Measurements from ENCODE around the gene ELOVL5. TPM values are rescaled to one million over a fixed set of nuclear protein-coding genes. Genes with fewer than 3 reads are reported as not detected.

Gene ELOVL5
- total RNA-seq, 4 donors from 2014 or later, result 74.8 to 110 (median 90.6) TPM

- H3K27ac ChIP-seq, result peak overlapping the region; percentile 82 to 94 (median 82)
- H3K36me3 ChIP-seq, result no peaks in the 10 kb centered on the region
- no peak for DNase-seq
- H3K4me3 ChIP-seq (replicated peaks in 1 of 3), result no peak overlapping the region
- TF ChIP-seq POLR2A (IDR thresholded peaks at IDR 0.05), result no peak
- H3K4me1 ChIP-seq, result peaks cover 21 to 35% of the 10 kb centered on the region in 2 donors
- H3K9me3 ChIP-seq, result no peaks in the 10 kb centered on the region
- 96 to 98% methylated on average over 1 of the region's 1 CpG for WGBS, 2 donors
- H3K27me3 ChIP-seq, result no peaks in the 10 kb centered on the region
- intact Hi-C loops (cut with DNase I), result no loop called here
Observed at GRCh38 chr6:53377289-53377688, 28.5 kb upstream of the ELOVL5 start.

- intact Hi-C loops (cut with DNase I), result no loop called here
Observed at GRCh38 chr6:53376661-53377226, 28.0 kb upstream of the ELOVL5 start.

GRCh38 chr6:53375847-53376246 lies 27.1 kb upstream of the ELOVL5 start:
- no peaks in the 10 kb centered on the region for H3K36me3 ChIP-seq
- H3K4me1 ChIP-seq, result peaks cover 21 to 35% of the 10 kb centered on the region in 2 donors
- H3K9me3 ChIP-seq, result no peaks in the 10 kb centered on the region
- H3K27me3 ChIP-seq, result no peaks in the 10 kb centered on the region
- peak; percentile 67 to 70 for DNase-seq
- no peak overlapping the region for H3K4me3 ChIP-seq (replicated peaks in 1 of 3)
- peak overlapping the region; percentile 82 to 94 (median 82) for H3K27ac ChIP-seq
- intact Hi-C loops (cut with DNase I), result no loop called here
- TF ChIP-seq CTCF (IDR thresholded peaks at IDR 0.05) (no peak), POLR2A (IDR thresholded peaks at IDR 0.05) (peak in 1 of 2 donors; percentile 38)

More at GRCh38 chr6:53376661-53377226, 28.0 kb upstream of the ELOVL5 start:
- Histone ChIP-seq H3K9me3 (no peaks in the 10 kb centered on the region), H3K4me3 (replicated peaks in 1 of 3) (no peak overlapping the region), H3K27ac (peak overlapping the region; percentile 82 to 94 (median 82)), H3K27me3 (no peaks in the 10 kb centered on the region), H3K36me3 (no peaks in the 10 kb centered on the region), H3K4me1 (peaks cover 21 to 35% of the 10 kb centered on the region in 2 donors)
- 26 to 34% methylated on average over 5 of the region's 5 CpGs for WGBS, 2 donors
- TF ChIP-seq POLR2A (IDR thresholded peaks at IDR 0.05) (no peak), CTCF (IDR thresholded peaks at IDR 0.05) (no peak)
- peak; percentile 69 to 70 for DNase-seq

- intact Hi-C loops (cut with DNase I), result no loop called here
Observed at GRCh38 chr6:53373638-53374037, 24.9 kb upstream of the ELOVL5 start.

GRCh38 chr6:53369876-53370515 lies 21.2 kb upstream of the ELOVL5 start:
- no peak overlapping the region for H3K4me3 ChIP-seq (replicated peaks in 1 of 3)
- H3K27ac ChIP-seq, result no peak overlapping the region
- TF ChIP-seq POLR2A (IDR thresholded peaks at IDR 0.05), result no peak
- no peak for TF ChIP-seq CTCF (IDR thresholded peaks at IDR 0.05)
- no peak for DNase-seq
- no peaks in the 10 kb centered on the region for H3K9me3 ChIP-seq
- intact Hi-C loops (cut with DNase I), result no loop called here
- H3K4me1 ChIP-seq, result no peaks in the 10 kb centered on the region
- no peaks in the 10 kb centered on the region for H3K27me3 ChIP-seq
- 70 to 74% methylated on average over 6 of the region's 6 CpGs for WGBS, 2 donors
- no peaks in the 10 kb centered on the region for H3K36me3 ChIP-seq

More at GRCh38 chr6:53373638-53374037, 24.9 kb upstream of the ELOVL5 start:
- no peak for DNase-seq
- Histone ChIP-seq H3K27me3 (no peaks in the 10 kb centered on the region), H3K27ac (no peak overlapping the region), H3K4me3 (replicated peaks in 1 of 3) (no peak overlapping the region), H3K4me1 (peaks cover 21 to 31% of the 10 kb centered on the region in 2 donors), H3K9me3 (no peaks in the 10 kb centered on the region), H3K36me3 (no peaks in the 10 kb centered on the region)
- WGBS, 2 donors, result 82 to 86% methylated on average over 4 of the region's 4 CpGs
- TF ChIP-seq CTCF (IDR thresholded peaks at IDR 0.05), result no peak
- TF ChIP-seq POLR2A (IDR thresholded peaks at IDR 0.05), result no peak

Measured in thyroid gland (tissue), 4 donors.